Measurements from ENCODE around the gene TBX1.

DNA sequence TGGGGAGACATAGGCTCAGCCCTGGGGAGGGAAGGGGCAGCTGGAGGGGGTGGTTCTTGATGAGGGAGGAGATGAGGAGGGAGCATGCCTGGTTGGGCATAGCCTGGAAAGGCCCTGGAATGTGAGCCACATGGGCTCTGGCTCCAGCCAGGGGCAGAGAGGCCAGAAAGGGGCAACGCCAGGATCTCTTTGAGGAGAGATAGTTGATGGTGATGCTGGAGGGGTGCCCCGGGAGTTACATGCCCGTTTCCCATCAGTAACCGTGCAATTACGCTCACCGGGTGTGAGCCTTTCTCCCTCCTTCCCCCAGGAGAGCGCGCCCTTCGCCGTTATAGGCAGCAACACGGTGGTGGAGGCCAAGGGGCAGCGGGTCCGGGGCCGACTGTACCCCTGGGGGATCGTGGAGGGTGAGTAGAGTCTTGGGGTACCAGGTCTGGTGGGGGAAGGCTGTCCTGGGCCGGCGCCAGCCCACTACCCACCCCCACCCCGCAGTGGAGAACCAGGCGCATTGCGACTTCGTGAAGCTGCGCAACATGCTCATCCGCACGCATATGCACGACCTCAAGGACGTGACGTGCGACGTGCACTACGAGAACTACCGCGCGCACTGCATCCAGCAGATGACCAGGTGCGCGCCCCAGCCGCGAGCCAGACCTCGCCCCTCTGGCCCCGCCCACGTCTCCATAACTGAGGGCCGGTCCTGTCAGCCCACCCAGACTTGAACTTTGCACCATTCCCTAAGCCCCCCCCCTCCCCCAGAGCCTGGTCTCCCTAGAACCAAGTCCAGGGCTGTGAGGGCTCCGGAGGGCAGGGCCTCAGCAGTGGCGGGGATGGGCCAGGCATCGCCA lies 39.0 kb upstream of the TBX1 start:
- TF ChIP-seq EP300 (IDR thresholded peaks at IDR 0.05) (no peak), POLR2AphosphoS5 (IDR thresholded peaks at IDR 0.05) (no peak), POLR2A (IDR thresholded peaks at IDR 0.05) (no peak)
- TF ChIP-seq, protein P1, sequence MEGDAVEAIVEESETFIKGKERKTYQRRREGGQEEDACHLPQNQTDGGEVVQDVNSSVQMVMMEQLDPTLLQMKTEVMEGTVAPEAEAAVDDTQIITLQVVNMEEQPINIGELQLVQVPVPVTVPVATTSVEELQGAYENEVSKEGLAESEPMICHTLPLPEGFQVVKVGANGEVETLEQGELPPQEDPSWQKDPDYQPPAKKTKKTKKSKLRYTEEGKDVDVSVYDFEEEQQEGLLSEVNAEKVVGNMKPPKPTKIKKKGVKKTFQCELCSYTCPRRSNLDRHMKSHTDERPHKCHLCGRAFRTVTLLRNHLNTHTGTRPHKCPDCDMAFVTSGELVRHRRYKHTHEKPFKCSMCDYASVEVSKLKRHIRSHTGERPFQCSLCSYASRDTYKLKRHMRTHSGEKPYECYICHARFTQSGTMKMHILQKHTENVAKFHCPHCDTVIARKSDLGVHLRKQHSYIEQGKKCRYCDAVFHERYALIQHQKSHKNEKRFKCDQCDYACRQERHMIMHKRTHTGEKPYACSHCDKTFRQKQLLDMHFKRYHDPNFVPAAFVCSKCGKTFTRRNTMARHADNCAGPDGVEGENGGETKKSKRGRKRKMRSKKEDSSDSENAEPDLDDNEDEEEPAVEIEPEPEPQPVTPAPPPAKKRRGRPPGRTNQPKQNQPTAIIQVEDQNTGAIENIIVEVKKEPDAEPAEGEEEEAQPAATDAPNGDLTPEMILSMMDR (IDR thresholded peaks at IDR 0.05), result no peak
